G401 (cell line): ENCODE measurements around the gene TUBB. TPM values are rescaled to one million over a fixed set of nuclear protein-coding genes. Genes with fewer than 3 reads are reported as not detected.

Experiments used
- DNase-seq: peaks from one replicate; pipeline ENCODE4 v3.0.0-alpha.2; 2015; ENCODE audit warnings: low spot score
- in situ Hi-C: cut with HindIII; loops from 2 replicates; pipeline ENCODE4 v1.10.0; 2016; ENCODE audit warnings: low sequenced_read_pairs, mixed read lengths
- total RNA-seq: library from RNA; depleted of rRNA; stranded (reverse); fragments of >200 nt; shearing (Covaris generic); gene quantifications from 2 replicates; pipeline ENCODE4 v1.2.3, GENCODE V29; 2014; rRNA removed

Gene TUBB
- total RNA-seq, 1 experiment from 2014 or later, result 575 TPM

DNA sequence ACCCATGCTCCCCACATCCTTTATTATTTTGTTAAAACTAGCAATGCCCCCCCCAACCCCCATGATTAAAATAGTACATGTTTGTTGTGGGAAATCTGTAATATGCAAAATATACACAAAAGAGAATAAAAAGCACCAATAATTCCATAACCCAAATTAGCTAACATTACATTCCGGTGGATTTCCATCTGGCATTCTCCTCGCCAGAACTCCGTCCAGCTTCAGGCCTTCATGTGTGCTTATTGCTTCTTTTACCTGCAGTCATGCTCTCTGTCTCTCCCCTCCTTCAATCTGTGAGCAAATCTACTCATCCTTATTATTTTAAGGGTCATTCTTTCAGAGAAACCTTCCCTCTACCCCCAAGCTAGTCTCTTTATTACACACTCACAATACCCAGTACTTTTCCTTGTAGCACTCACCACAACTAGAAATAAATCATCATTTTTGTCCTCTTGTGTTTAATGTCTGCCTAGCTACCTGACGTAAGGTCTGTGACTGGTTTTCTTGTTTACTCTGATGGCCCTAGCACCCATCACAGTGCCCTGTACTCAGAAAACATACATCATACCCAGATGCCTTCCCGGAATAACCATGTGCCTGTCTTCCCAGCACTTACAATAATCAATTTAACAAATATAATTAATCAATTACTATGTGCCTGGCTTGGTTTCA, 49.8 kb downstream of the TUBB start:
- no peak for DNase-seq
- in situ Hi-C loops, result no loop called here

DNA sequence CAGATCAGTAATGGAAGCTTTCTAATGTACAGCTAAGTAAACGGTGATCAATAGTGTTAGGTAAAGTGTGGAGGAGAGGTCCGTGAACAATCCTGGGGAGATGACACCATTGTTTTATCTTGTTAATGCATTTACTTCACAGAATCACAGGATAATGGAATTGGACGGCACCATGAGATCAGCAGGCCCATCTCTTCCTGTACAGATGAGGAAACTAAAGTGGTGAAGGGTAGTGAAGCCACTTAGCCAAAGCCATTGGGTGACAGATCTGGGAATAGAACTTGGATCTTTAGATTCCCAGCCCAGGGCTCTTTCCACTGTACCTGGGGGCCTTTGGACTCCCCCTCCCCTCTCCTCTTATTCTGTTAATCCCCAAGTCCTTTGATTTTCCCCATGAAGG, 50.4 kb downstream of the TUBB start:
- in situ Hi-C loops, result no loop called here
- no peak for DNase-seq

DNA sequence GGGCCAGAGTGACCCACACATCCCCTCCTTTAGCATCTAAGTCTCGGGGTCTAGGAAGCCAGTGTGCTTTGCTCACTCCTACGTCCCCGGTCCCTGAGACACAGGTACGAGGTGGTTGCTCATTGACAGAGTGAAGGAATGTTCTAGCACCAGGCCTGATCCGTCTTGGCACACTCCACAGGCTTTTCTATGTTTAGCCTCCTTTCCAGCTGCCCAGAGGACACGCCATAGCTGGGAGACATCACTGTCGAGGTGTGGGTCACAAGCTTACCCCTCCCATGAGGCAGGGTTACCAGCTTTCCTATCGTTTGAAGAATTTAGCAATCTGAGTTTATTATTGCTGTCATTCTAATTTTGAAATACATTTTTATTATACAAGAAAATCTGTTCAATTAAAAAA, 54.5 kb downstream of the TUBB start:
- no peak for DNase-seq
- in situ Hi-C loops, result no loop called here

Other genes starting within 250 kb of the TUBB start
- 116 and 118 TPM in 2 replicates for gene HLA-E, start 230.8 kb upstream of the TUBB start, total RNA-seq
- 102 and 129 TPM in 2 replicates for gene GNL1, start 163.9 kb upstream of the TUBB start, total RNA-seq
- gene PRR3, start 163.1 kb upstream of the TUBB start, total RNA-seq, result 3.4 and 5.9 TPM in 2 replicates
- 41.9 and 83.7 TPM in 2 replicates for gene ABCF1, start 148.9 kb upstream of the TUBB start, total RNA-seq
- 6.8 and 14.4 TPM in 2 replicates for gene PPP1R10, start 103.1 kb upstream of the TUBB start, total RNA-seq
- 38.3 and 47.5 TPM in 2 replicates for gene MRPS18B, start 102.5 kb upstream of the TUBB start, total RNA-seq
- gene ATAT1, start 93.5 kb upstream of the TUBB start, total RNA-seq, result 0.68 and 1.7 TPM in 2 replicates
- 5.3 and 11.7 TPM in 2 replicates for gene C6orf136, start 73.2 kb upstream of the TUBB start, total RNA-seq
- 59.8 and 73.2 TPM in 2 replicates for gene DHX16, start 47.3 kb upstream of the TUBB start, total RNA-seq
- gene PPP1R18, start 33.7 kb upstream of the TUBB start, total RNA-seq, result 53.7 and 54.3 TPM in 2 replicates
- gene NRM, start 29.4 kb upstream of the TUBB start, total RNA-seq, result 2.6 and 8.8 TPM in 2 replicates
- 2.5 and 14.3 TPM in 2 replicates for gene MDC1, start 3.1 kb upstream of the TUBB start, total RNA-seq
- gene FLOT1, start 22.3 kb downstream of the TUBB start, total RNA-seq, result 170 and 172 TPM in 2 replicates
- 257 and 297 TPM in 2 replicates for gene IER3, start 24.2 kb downstream of the TUBB start, total RNA-seq
- gene DDR1, start 164.2 kb downstream of the TUBB start, total RNA-seq, result 131 and 141 TPM in 2 replicates
- 46.2 and 51.9 TPM in 2 replicates for gene GTF2H4, start 187.9 kb downstream of the TUBB start, total RNA-seq
- gene VARS2, start 193.9 kb downstream of the TUBB start, total RNA-seq, result 74.5 and 105 TPM in 2 replicates
- gene SFTA2, start 211.8 kb downstream of the TUBB start, total RNA-seq, result not detected in 2 replicates
- not detected in 2 replicates for gene MUCL3, start 220.6 kb downstream of the TUBB start, total RNA-seq